Fibroblast of mammary gland (primary cell): ENCODE measurements around the gene MAGI2.

Source experiments
- DNase-seq: peaks from one replicate; pipeline ENCODE4 v3.0.0-alpha.2; 2010; ENCODE audit warnings: low read depth
- H3K4me3 ChIP-seq: 2 replicates; pipeline ENCODE4 v1.5.1; 2011; ENCODE audit warnings: low read depth, mild to moderate bottlenecking, low read length, moderate library complexity; ENCODE audit not compliant: control insufficient read depth
- CTCF ChIP-seq: conservative IDR thresholded peaks from 2 replicates; pipeline ENCODE4 v1.5.1; 2011; ENCODE audit warnings: low read depth, low read length, inconsistent platforms; ENCODE audit not compliant: control insufficient read depth, insufficient read depth

The MAGI2 gene

GRCh38 chr7:79288655-79289054, 164.8 kb downstream of the MAGI2 start:
- H3K4me3 ChIP-seq: no peak overlapping the region
- DNase-seq: no peak
- TF ChIP-seq CTCF: no peak

DNA sequence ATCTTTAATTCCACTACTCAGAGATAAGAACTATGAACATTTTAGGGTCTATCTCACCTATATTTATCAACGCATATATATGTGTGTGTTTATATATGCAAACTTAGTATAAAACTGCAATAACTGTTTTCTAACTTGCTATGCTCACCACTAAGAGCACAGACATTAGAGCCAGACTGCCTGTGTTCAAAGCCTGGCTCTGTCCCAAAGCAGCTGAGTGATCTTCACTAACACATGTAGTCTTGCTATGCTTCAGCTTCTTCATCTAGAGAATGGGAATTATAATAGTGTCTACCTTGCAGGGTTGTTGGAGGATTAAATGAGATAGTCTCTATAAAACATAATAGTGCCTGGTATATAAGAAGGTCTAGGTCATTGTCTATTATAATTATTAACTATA, 165.5 kb downstream of the MAGI2 start:
- DNase-seq: peak; percentile 61
- H3K4me3 ChIP-seq: no peak overlapping the region
- no peak for TF ChIP-seq CTCF

DNA sequence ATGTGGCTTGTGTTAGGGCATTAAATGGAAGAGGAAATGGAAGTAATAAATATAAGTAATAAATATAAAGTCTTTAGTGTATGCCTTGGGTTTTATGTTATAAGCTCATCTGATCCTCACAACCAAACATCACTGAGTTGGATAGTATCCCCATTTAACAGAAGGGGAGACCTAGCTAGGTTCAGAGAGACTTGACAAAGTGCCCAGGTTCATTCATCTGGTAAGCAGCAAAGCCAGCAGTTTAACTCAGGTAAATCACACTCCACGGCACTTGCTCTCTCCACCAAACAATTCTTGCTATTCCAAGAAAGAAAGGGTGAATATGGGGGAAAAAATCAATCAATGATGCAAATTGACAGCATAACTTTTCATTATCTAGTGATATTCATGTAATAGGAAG, 167.3 kb downstream of the MAGI2 start:
- no peak overlapping the region for H3K4me3 ChIP-seq
- no peak for DNase-seq
- TF ChIP-seq CTCF: no peak

- no peak overlapping the region for H3K4me3 ChIP-seq
- no peak for DNase-seq
- no peak for TF ChIP-seq CTCF
Measured at GRCh38 chr7:79285756-79286155, 167.7 kb downstream of the MAGI2 start.

GRCh38 chr7:79284211-79284610, 169.3 kb downstream of the MAGI2 start:
- peak; percentile 38 for DNase-seq
- no peak for TF ChIP-seq CTCF
- no peak overlapping the region for H3K4me3 ChIP-seq

DNA sequence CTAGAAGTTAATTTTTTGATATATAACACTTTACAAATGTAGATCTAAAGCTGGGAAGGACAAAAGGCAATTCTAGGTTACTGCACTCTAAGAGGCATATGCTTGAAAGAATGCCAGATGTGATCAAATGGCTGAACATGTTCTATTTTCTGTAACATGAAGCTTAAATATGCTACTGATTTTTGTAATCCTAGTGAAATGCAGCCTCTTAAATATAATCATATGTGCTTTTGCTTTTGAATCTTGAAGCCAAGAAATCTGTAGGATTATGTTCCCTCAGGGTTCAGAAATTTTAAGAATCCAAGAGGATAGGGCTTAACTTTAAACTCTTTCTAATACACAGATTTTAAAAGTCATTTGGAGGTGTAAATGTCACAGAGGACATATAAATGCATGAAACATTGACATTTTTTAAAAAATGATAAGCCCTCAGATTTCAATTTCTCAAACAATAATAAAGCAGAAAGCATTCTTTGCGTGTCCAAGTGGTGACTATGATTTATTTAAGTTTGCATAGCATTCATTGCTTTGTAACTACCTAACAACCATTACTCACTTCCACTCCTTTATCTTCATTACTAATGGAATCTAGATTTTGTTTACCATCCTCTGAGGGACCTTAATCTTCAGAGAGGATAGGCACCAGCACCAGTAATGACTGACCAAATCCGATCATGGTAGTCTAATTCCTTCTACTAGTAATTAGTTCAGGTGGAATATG, 170.4 kb downstream of the MAGI2 start:
- TF ChIP-seq CTCF: no peak
- no peak overlapping the region for H3K4me3 ChIP-seq
- peak; percentile 85 for DNase-seq

DNA sequence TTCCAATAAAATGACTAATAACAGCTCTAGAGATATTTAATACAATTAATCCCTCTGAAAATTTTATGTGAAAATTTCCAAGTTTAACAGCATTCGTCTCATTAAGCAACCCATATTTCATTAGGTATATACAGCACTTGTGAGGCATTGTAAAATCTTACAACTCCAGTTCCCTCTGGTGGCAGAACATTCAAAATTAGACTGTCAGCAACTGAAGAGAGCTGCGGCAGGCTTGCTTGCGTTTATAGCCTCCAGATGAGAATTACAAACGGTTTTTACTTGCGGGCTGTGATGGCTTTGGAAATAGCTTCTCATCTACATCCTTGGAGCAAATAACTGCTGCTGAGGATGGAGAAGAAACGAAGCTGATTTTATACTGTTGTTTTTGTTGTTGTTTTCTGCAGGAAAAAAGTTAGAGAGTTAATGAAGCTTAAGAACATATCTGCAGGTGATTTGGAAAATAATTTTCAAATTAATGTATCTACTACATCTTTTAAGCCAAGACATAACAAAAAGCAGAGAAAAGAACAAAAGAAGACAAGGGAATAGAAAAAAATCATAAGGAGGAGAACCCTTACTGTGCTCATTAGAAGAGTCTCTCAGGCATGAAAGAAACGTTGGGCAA, 171.3 kb downstream of the MAGI2 start:
- peak; percentile 51 for TF ChIP-seq CTCF
- H3K4me3 ChIP-seq: no peak overlapping the region
- peak; percentile 83 for DNase-seq
